Measurements from ENCODE around the gene ACKR4.
"Not testable (repeated sequence)": the region's sequence is repeated elsewhere in the genome, so short reads cannot be mapped to it uniquely, and the experiment has no call there.

Gene ACKR4

GRCh38 chr3:132598181-132598580 lies 1.1 kb downstream of the ACKR4 start:
- no peak for TF ChIP-seq CTCF (conservative IDR thresholded peaks at IDR 0.05; ENCODE audit: low read depth)
- no peak overlapping the region for H3K27ac ChIP-seq
- ChIA-PET POLR2A (ENCODE audit: low non-redundant PET) (no interaction called here), CTCF (no interaction called here)
- DNase-seq (ENCODE audit: low spot score): no peak

- DNase-seq (ENCODE audit: low spot score); POLR2A ChIA-PET (ENCODE audit: low non-redundant PET); CTCF ChIA-PET: not testable (repeated sequence)
Observed at GRCh38 chr3:132600614-132601013, 3.5 kb downstream of the ACKR4 start.

GRCh38 chr3:132605374-132605792 lies 8.3 kb downstream of the ACKR4 start:
- no peak overlapping the region for H3K27ac ChIP-seq
- POLR2A ChIA-PET (ENCODE audit: low non-redundant PET): no interaction called here
- no peak for TF ChIP-seq CTCF (conservative IDR thresholded peaks at IDR 0.05; ENCODE audit: low read depth)

More at GRCh38 chr3:132600614-132601013, 3.5 kb downstream of the ACKR4 start:
- H3K27ac ChIP-seq: not testable (repeated sequence)

GRCh38 chr3:132606085-132606484 lies 9.0 kb downstream of the ACKR4 start:
- no peak for TF ChIP-seq CTCF (conservative IDR thresholded peaks at IDR 0.05; ENCODE audit: low read depth)
- H3K27ac ChIP-seq: no peak overlapping the region
- no peak for DNase-seq (ENCODE audit: low spot score)
- CTCF ChIA-PET: interaction anchor here (0.6 kb wide), 2 partner anchors 74 to 1794 kb away, joined by 3 read pairs; no protein-coding TSS in a partner anchor
- POLR2A ChIA-PET (ENCODE audit: low non-redundant PET): no interaction called here

More at GRCh38 chr3:132605374-132605792, 8.3 kb downstream of the ACKR4 start:
- DNase-seq (ENCODE audit: low spot score): no peak
- CTCF ChIA-PET: no interaction called here

GRCh38 chr3:132606620-132607019 lies 9.6 kb downstream of the ACKR4 start:
- POLR2A ChIA-PET (ENCODE audit: low non-redundant PET); H3K27ac ChIP-seq; DNase-seq (ENCODE audit: low spot score): not testable (repeated sequence)
- CTCF ChIA-PET: interaction anchor here (0.6 kb wide), 2 partner anchors 74 to 1794 kb away, joined by 3 read pairs; no protein-coding TSS in a partner anchor

GRCh38 chr3:132615301-132615700 lies 18.2 kb downstream of the ACKR4 start:
- DNase-seq (ENCODE audit: low spot score); POLR2A ChIA-PET (ENCODE audit: low non-redundant PET); H3K27ac ChIP-seq; CTCF ChIA-PET: not testable (repeated sequence)

GRCh38 chr3:132615881-132616280 lies 18.8 kb downstream of the ACKR4 start:
- no peak overlapping the region for H3K27ac ChIP-seq
- TF ChIP-seq CTCF (conservative IDR thresholded peaks at IDR 0.05; ENCODE audit: low read depth): no peak
- ChIA-PET CTCF (no interaction called here), POLR2A (ENCODE audit: low non-redundant PET) (no interaction called here)
- DNase-seq (ENCODE audit: low spot score): no peak

- no peak overlapping the region for H3K27ac ChIP-seq
- ChIA-PET CTCF (interaction anchor here (0.8 kb wide), 1 partner anchor 81 kb away, joined by 3 read pairs; no protein-coding TSS in a partner anchor), POLR2A (ENCODE audit: low non-redundant PET) (no interaction called here)
- no peak for TF ChIP-seq CTCF (conservative IDR thresholded peaks at IDR 0.05; ENCODE audit: low read depth)
- no peak for DNase-seq (ENCODE audit: low spot score)
Observed at GRCh38 chr3:132616780-132617179, 19.7 kb downstream of the ACKR4 start.
